HL-60/S4 (cell line): ENCODE measurements around the gene CBX5.

Experiments used
- in situ Hi-C: fragments of 300-500 bp; cut with MboI; formaldehyde crosslinking; loops from 2 replicates; pipeline ENCODE4 v1.14.3; 2022; ENCODE audit warnings: low sequenced_read_pairs

Gene CBX5

DNA sequence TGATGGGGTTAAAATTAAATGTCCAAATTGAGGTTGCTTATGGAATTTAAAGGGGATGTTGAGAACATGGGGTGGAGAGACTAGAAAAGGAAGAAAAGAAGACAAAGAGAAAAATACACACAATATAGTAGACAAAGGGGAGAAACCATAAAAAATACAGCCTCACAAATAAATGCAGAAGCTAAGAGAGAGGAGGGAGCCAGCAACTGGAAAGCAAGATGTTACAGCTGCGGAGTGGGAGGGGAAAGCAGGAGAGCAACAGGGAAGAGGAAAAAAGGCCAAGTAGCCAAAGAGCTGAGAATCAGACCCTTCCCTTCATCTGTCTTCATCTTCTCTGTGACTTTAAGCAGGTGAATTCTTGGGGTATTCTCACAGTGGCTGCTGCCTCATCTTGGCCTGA lies 51.5 kb downstream of the CBX5 start:
- in situ Hi-C loops = loop anchor here (10.0 kb wide), 1 partner anchor 136 kb away; the partner anchor contains the start of gene GPR84

DNA sequence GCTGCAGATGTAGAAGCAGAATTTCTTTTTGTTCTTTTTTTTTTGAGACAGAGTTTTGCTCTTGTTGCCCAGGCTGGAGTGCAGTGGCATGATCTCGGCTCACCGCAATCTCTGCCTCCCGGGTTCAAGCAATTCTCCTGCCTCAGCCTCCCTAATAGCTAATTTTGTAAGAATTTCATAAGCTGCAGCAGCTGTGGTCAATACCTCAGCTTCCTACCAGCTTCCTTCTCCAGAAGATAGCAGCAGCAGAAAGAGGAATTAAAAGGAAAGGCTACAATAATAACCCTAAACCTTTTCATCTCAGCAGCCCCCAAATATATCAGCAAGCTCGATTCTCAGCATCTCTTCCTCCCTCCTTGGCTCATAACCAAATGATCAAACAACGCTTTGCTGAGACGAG lies 52.0 kb downstream of the CBX5 start:
- in situ Hi-C loops = loop anchor here (10.0 kb wide), 1 partner anchor 137 kb away; the partner anchor contains the start of gene GPR84

DNA sequence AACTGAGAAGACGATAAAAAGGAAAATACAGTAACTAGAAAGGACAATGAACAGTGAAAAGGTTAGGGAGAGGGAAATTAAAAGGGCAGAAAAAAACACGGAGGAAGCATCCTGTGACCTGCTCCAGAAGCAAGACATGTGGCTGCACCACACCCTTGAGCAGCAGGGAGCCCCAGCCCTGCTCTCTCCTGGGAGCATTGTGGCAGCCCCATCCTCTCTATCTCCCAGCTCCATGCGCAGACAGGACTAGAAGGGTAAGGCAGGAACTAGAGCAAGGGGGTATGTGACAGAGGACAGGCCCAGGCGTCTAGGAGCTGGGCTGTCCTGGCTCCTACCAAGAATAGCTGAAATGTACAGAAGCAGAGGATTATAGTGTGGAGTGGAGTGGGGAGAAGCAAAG lies 52.5 kb downstream of the CBX5 start:
- in situ Hi-C loops = loop anchor here (10.0 kb wide), 1 partner anchor 137 kb away; the partner anchor contains the start of gene GPR84

DNA sequence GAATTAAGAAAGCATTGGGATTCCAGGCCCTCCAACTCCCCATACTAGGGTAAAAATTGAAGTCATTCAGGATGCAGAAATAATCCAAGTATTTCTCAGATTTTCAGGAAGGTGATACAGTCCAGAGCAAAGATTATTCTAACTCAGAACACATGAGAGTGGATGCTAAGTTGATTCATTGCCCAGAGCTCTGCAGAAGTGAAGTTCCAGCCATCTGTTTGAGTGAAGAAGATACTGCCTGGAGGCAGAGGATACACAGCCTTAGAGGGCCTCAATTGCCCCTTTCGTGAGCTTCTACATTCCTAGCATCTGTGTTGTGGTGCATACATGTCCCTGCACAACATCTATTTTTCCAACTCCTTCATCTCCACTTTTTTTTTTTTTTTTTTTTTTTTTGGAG lies 54.3 kb downstream of the CBX5 start:
- in situ Hi-C loops = loop anchor here (10.0 kb wide), 1 partner anchor 139 kb away; the partner anchor contains the start of gene GPR84

DNA sequence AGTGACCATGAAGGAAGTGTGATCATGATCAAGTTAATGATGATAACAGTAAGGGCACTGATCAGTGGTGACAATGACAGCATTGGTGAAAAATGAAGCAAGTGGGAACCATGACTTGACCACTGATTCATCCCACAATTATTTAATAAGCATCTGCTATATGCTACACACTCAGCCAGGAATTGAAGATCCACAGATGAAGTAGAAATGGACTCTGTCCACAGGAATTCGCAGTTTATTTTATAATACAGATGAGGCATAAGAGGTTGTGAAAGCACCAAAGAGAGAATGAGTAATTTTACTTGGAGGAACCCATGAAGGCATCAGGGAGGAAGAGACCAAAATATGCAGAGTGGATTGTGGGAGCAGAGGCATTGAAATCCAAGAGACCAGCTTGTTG lies 57.3 kb downstream of the CBX5 start:
- in situ Hi-C loops = loop anchor here (10.0 kb wide), 1 partner anchor 142 kb away; the partner anchor contains the start of gene GPR84

DNA sequence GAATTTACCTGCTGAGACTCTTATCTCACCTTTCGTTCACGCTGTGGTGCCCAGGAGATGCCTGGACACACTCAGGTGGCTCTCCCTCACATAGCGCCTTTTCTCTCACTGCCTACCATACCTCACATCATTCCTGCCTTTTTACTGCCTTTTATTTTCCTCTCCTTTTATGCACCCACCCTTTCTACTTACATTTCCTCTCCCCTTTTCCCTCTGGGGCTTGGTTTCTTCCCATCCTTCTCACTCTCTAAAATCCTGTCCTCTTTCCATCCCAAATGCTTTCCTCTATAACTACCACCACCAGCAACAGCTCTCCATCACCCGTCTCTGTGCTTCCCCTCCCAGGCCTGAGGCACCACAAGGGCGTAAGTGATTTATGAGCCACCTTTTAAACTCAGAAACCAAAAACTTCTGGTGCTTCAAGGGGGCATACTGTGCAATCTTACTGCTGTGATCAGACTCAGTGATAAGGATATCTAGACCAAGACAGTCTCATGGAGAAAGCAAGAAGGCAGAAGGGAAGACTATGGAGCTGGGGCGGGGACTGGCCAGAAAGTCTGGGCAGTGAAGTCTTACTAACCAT lies 58.4 kb downstream of the CBX5 start:
- in situ Hi-C loops = loop anchor here (10.0 kb wide), 1 partner anchor 143 kb away; the partner anchor contains the start of gene GPR84

DNA sequence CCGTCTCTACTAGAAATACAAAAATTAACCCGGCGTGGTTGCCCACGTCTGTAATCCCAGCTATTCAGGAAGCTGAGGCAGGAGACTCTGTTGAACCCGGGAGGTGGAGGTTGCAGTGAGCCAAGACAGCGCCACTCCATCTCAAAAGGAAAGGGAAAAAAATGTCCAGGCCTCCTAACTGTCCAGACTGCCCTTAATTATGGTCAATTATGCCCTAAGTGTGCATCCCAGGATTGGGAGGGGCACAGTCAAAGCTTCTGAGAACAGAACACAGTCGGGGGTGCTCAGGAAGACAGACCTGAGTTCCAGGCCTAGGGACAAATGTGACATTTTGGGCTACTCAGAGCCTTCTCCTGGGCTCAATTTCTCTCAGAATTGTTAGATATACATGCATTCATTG lies 59.4 kb downstream of the CBX5 start:
- in situ Hi-C loops = loop anchor here (10.0 kb wide), 1 partner anchor 144 kb away; the partner anchor contains the start of gene GPR84

DNA sequence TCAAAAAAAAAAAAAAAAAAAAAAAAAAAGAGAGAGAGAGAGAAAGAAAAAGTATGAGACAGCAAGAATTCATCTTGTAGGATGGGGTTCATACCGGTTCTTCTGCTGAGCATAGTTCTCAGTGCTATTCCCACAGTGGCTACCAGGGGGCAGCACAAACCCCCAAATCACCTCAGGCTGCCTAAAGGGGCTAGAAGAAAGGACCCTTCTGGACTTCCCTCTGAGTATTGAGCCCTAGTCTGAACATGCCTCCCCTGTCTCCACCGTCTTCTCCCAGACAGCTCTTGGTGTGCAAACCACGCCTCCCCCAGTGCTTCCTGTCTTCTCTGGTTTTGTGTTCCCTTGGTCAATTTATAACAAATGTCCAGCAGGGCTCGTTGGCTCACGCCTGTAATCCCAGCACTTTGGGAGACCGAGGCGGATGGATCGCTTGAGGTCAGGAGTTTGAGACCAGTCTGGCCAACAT lies 59.8 kb downstream of the CBX5 start:
- in situ Hi-C loops = loop anchor here (10.0 kb wide), 1 partner anchor 145 kb away; the partner anchor contains the start of gene GPR84

DNA sequence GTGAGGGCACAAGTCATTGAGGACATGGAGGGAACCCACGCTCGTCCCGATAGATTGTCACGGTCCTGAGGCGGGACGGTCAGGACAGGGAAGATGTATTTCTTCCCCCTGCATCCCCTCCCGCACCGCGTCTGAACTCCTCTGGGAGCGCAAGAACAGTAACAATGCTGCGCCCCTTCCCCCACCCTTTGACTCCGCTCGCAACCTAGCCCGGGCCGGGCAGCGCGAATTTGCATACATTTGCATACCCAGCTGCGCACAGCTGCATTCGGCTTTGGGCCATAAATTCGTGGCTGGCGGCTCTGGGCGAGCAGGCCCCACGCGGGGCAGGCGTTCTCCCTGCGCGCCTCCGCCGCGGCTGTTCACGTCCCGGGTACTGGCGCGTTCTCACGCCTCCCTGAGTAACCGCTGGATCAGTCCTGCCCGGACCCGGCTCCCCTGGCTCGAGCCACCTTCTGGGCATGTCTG lies 62.1 kb downstream of the CBX5 start:
- in situ Hi-C loops = loop anchor here (10.0 kb wide), 2 partner anchors 423 to 513 kb away; no protein-coding TSS in a partner anchor

DNA sequence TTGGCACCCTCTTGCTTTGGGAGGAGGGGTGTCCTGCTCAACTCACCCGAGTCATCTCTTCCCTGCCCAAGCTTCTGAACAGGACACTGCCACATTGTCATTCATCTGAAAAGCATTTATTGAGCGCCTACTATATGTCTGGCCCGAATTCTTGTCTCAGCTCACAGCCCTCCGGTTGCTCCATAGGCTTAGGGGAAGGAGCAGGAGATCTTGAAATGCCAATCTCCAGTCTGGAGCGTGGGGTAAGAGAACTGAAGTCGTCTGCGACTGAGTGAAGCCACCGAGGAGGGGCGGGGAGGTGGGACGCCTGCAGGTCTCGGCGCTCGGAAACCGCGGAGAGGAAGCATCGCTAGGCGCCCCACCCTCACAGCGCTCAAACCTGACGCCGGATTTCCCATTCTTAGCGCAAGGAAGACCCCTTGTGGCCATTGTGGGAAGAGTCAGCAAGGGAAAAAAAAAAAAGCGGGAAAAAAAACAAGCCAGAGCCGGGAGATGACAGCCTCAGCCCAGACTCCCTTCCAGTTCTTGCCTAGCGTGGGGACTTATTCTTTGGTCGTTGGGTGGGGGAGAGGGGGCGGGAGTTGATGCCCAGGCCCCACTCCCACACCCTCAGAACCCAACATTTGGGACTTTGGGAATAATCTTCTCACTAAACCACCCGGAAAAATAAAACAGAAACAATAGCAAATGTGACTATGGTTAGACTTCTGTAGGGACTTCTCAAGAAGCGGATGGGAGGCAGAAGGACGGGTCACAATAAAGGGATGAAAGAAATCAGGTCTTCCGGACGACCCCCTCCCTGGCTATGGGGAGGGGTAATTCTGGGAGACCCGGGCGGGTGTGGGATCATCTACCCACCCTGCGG lies 62.9 kb downstream of the CBX5 start:
- in situ Hi-C loops = loop anchor here (10.0 kb wide), 2 partner anchors 422 to 512 kb away; no protein-coding TSS in a partner anchor

DNA sequence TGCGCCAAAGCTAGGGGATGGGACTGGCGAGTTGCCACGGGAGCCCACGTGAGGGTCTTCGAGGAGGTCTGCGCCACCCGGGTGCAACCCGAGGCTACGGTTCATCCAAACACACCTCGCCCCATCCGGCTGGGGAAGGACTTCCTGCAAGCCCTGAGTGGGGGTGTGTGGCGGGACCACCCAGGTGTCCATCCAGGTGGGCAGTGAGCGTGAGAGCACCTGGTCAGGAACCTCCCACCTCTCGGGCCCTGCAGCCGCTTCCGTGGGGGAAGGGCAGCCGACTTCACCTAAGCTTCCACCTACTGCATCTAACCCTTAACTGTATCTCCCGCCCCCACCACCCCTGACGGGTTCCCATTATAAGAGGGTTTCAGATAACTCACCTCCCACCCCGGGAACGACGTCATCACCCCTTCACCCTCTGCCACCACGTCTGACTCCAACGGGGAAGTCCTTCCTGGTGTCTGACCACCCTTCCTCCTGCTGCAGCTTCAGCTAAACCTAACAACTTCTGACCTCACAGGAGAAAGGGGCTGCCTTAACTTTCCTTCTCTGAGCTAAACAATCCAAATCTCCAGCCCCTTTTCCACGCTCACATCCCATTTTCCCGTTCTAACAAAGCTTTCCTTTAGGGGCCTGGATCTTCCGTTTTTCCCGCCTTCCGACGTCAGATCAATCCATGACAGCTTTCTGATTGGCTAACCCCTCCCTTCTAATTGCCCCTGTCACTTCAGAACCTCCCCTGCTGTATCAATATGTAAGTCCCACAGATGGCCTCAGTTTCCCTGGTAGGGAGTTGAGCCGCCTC lies 63.7 kb downstream of the CBX5 start:
- in situ Hi-C loops = loop anchor here (10.0 kb wide), 2 partner anchors 421 to 511 kb away; no protein-coding TSS in a partner anchor

DNA sequence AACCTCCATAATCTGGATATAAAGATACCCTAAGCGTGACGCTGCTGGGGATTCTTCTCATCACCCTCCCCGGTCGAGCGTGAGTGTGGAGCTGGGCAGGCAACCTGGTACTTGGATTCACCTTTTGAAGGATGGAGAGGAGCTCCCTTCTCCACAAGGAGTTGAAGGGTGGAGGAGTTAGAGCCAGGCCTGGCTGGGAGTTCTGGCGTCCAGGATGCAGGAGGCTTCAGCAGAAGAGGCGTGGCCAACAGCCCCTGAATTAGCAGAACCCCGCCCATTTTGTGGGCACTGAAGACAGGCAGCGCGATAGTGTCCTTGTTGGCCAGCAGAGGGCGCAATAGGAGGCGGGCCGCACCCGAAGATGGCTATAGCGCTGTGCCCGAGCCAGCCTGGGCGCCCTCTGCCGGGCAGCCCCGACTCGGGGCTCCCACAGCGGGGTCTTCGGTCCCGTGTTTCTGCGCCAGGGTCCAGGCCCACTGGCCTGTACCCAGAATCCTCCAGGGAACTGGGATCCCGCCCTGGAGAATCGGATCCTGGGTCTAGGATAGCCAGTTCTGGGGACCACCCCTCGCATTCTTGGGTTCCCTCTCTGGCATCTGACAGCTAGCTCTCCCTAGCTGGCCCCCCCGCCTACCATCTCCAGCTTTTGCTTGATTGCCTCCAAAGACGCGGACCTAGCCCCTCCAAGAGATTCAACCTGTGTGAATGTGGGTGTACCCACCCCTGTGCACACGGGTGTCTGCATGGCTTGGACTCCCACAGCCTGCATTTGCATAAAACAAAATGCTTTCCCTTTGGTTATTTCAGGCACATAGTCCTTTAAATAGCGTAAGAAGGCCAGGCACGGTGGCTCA lies 65.1 kb downstream of the CBX5 start:
- in situ Hi-C loops = loop anchor here (10.0 kb wide), 2 partner anchors 420 to 510 kb away; no protein-coding TSS in a partner anchor

DNA sequence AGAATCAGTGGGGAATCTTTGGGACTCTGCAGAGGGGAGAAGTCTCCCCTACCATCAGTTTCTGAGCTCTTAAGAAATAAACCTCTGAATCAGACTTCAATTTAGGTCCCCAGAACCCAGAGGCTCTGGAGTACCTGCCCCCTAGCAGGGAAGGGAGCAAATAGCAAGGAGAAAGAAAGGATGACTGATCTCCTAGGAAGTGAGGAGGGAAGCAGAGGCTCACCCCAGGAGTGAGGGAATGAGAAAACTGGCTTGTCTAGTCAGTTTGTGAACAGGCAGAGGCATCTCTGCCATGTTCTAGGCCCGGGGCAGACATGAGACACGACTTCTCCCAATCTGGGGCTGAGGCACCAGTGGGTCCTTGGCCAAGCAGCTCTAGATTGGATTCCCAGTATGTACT lies 66.8 kb downstream of the CBX5 start:
- in situ Hi-C loops = loop anchor here (10.0 kb wide), 2 partner anchors 418 to 508 kb away; no protein-coding TSS in a partner anchor

DNA sequence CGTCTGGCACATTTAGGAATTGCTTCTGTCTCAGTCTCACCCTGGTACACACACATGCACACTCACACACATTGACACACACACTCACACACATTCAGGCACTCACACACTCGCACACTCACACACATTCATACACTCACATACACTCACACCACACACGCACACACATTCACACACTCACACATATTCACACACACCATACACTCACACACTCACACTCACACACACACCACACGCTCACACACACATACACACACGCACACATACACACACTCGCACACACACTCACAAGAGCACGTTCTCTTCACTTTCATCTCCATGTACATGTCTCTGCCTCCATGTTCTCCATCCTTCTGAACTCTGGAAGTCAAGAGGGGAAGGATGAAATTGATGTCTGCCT lies 68.0 kb downstream of the CBX5 start:
- in situ Hi-C loops = loop anchor here (10.0 kb wide), 2 partner anchors 417 to 507 kb away; no protein-coding TSS in a partner anchor

DNA sequence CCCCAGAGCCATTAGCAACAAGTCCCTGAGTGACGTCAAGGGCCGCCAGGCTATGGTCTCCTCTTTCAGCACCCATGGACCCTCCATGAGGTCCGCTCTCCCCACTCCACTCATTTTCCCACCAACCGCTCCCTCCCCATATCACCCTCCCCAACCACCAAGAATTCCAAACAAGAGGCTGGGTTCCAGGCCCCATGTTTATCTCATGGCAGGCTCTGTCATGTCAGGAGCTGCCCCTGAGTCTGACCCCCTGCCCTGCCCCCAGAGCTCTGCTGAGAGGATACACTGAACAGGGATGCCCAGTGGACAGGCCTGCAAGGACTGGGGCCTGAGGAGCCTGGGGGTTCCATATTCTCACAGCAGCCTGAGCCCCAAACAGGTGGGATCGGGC lies 69.5 kb downstream of the CBX5 start:
- in situ Hi-C loops = loop anchor here (10.0 kb wide), 2 partner anchors 416 to 506 kb away; no protein-coding TSS in a partner anchor

DNA sequence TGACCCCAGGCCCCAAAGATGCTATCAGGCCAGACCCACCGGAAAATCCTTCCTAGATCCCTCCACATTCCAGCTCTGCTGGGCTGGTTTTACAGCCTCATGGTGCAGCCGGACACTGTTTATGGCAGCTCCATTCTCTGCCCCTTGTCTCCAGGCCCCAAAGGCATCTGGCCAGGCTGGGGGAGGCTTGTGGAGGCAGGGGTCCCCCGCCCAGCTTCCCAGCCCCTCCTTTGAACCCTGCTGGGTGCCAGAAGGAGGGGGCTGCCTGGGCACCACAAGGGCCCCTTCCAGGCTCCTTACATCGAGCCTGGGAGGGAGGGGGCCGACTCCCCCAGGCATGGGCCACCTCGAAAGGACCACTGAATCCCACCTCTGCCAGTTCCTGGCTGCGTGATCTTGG lies 71.3 kb downstream of the CBX5 start:
- in situ Hi-C loops = loop anchor here (10.0 kb wide), 1 partner anchor 214 kb away; no protein-coding TSS in a partner anchor

DNA sequence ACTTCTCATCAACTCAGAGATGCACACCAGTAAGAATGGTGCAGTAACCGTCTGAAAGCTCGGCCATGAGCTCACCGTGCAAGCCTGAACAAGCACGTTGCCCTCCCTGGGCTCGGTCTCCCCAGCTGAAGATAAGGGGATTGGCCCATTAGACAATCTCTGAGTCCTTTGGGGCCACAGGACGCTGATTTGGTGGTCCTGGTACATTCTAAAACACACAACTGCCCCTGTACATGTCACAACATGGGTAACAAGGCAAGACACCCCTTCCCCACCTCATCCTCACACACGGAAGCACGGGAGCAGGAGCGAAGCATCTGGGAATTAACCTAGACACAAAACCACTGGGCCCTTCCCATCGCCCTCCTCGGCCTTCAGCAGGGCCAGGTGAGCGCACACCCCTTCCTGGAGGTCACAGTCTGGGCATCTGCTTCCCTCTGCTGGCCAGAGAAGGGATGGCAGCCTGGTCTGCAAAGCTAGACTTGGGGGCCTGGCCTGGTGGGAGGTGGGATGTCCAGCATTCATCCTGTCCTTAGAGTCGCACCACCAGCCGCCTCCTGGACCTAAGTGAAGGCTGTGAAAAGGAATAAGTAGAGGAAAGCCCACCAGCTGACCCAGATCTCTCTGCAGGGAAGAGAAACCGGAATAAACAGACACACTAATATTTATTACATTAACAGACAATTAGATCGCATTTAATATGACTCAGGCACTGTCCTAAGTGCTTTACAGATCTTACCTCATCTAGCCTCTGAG lies 72.2 kb downstream of the CBX5 start:
- in situ Hi-C loops = loop anchor here (10.0 kb wide), 1 partner anchor 213 kb away; no protein-coding TSS in a partner anchor

DNA sequence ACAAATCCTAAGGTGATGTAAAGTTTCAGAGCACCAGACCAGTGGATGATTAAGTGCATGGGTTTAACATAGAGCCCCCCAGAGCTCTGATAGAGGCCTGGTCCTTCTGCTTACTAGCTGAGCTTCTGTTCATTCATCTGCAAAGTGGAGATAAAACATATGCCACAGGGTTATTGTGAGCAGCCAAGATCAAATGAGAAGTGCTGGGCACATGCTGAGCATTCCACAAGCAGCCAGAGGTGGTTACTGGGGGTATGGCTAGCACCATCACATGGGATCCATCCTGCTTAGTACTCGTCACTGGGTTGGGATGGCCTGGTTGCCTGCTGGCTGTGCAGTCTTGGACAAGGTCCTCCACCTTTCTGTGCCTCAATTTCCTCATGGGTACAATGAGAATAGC lies 73.1 kb downstream of the CBX5 start:
- in situ Hi-C loops = loop anchor here (10.0 kb wide), 1 partner anchor 212 kb away; no protein-coding TSS in a partner anchor
